ENCODE data around the gene ACOXL.

- TF ChIP-seq CTCF (IDR thresholded peaks at IDR 0.05), result no peak
- TF ChIP-seq POLR2A (IDR thresholded peaks at IDR 0.05), result no peak
These were observed 187.4 kb downstream of the ACOXL start for GRCh38 chr2:110919738-110920137.

Data from esophagus squamous epithelium (tissue), 4 donors.